HEK293T (cell line): ENCODE results near the gene ANO6.

Source experiments
- CTCF ChIA-PET: fragments of 350-600 bp; formaldehyde crosslinking; extraction: SDS; loops from one replicate; lab custom pipeline; 2021; ENCODE audit warnings: antibody characterized with exemption, inconsistent platforms; lab: Yijun Ruan, JAX
- POLR2A ChIA-PET: fragments of 350-600 bp; formaldehyde crosslinking; extraction: SDS; loops from one replicate; lab custom pipeline; 2020; ENCODE audit warnings: antibody characterized with exemption, inconsistent platforms; lab: Yijun Ruan, JAX
- DNase-seq: peaks from one replicate; pipeline ENCODE4 v3.0.0; 2012; ENCODE audit warnings: mixed read lengths; ENCODE audit errors: extremely low spot score
- ARNT ChIP-seq: fragments of 450-650 bp; IDR thresholded peaks from 2 replicates; pipeline ENCODE4 v1.6.1; 2017; ENCODE audit warnings: mild to moderate bottlenecking
- BHLHE40 ChIP-seq: fragments of 450-650 bp; IDR thresholded peaks from 2 replicates; pipeline ENCODE4 v1.6.1; 2016; ENCODE audit warnings: mild to moderate bottlenecking, moderate library complexity, borderline replicate concordance
- CTBP1 ChIP-seq: fragments of 450-650 bp; IDR thresholded peaks from 2 replicates; pipeline ENCODE4 v1.6.1; 2016; ENCODE audit warnings: borderline replicate concordance
- ELF4 ChIP-seq: fragments of 450-650 bp; IDR thresholded peaks from 2 replicates; pipeline ENCODE4 v1.6.1; 2017; ENCODE audit warnings: antibody characterized with exemption
- FOXA1 ChIP-seq: fragments of 450-650 bp; IDR thresholded peaks from 2 replicates; pipeline ENCODE4 v1.6.1; 2016; ENCODE audit warnings: mild to moderate bottlenecking
- FOXK2 ChIP-seq: fragments of 450-650 bp; IDR thresholded peaks from 2 replicates; pipeline ENCODE4 v1.6.1; 2016; ENCODE audit warnings: mild to moderate bottlenecking
- FOXM1 ChIP-seq: fragments of 450-650 bp; IDR thresholded peaks from 2 replicates; pipeline ENCODE4 v1.6.1; 2017; ENCODE audit warnings: mild to moderate bottlenecking, borderline replicate concordance
- HDGF ChIP-seq: fragments of 450-650 bp; IDR thresholded peaks from 2 replicates; pipeline ENCODE4 v1.6.1; 2017; ENCODE audit warnings: antibody characterized with exemption, borderline replicate concordance
- L3MBTL2 ChIP-seq: fragments of 450-650 bp; conservative IDR thresholded peaks from 2 replicates; pipeline ENCODE4 v1.6.1; 2016; ENCODE audit warnings: mild to moderate bottlenecking
- LEF1 ChIP-seq: fragments of 450-650 bp; IDR thresholded peaks from 2 replicates; pipeline ENCODE4 v1.6.1; 2017; ENCODE audit warnings: mild to moderate bottlenecking, borderline replicate concordance
- NFRKB ChIP-seq: fragments of 450-650 bp; IDR thresholded peaks from 2 replicates; pipeline ENCODE4 v1.6.1; 2016; ENCODE audit warnings: mild to moderate bottlenecking, moderate library complexity
- SP1 ChIP-seq: fragments of 450-650 bp; IDR thresholded peaks from 2 replicates; pipeline ENCODE4 v1.6.1; 2017
- SUZ12 ChIP-seq: fragments of 450-650 bp; IDR thresholded peaks from 2 replicates; pipeline ENCODE4 v1.6.1; 2016; ENCODE audit warnings: mild to moderate bottlenecking
- TARDBP ChIP-seq: fragments of 450-650 bp; IDR thresholded peaks from 2 replicates; pipeline ENCODE4 v1.6.1; 2016
- ZNF384 ChIP-seq: fragments of 450-650 bp; IDR thresholded peaks from 2 replicates; pipeline ENCODE4 v1.6.1; 2016
- TF ChIP-seq, protein P1 (sequence below): fragments of 450-650 bp; IDR thresholded peaks from 2 replicates; pipeline ENCODE4 v1.6.1; 2016

Gene ANO6

DNA sequence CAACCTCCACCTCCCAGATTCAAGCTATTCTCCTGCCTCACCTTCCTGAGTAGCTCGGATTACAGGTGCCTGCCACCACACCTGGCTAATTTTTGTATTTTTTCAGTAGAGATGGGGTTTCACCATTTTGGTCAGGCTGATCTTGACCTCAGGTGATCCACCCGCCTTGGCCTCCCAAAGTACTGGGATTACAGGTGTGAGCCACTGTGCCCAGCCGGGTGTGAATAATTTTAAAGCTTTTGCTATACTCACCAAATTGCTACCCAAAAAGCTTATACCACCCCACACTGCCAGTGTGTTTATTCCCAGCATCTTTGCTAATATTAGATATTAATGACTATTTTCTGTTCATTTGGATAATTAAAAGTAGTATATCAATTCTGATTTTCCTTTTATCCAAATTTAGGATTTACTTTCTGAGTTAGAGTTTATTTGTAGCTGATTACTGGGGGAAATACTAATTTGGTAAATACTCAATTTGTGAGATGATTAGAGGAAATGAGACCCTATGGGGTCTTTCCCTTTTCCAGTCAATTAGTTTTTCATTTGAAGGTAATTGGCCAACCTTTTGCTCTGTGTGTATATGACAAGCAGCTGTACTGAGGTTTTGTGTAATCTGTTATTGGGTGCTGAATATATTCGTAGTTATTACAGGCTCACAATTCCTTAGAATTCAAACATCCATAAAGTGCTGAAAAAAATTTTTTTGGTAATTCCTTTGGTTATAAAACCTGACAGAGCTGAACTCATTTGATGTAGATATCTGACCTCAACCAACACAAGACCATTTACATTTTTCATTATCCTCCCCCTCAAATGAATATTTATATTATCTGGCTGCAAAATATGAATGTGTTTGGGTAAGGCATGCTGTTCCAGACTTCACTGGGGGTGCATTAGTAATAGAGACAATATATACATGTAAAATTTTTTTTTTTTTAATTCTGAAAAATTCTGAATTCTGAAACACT lies 73.6 kb downstream of the ANO6 start:
- ChIA-PET POLR2A (no interaction called here), CTCF (no interaction called here)
- no peak for DNase-seq
- TF ChIP-seq CTBP1 (no peak), FOXA1 (no peak), SP1 (no peak)

DNA sequence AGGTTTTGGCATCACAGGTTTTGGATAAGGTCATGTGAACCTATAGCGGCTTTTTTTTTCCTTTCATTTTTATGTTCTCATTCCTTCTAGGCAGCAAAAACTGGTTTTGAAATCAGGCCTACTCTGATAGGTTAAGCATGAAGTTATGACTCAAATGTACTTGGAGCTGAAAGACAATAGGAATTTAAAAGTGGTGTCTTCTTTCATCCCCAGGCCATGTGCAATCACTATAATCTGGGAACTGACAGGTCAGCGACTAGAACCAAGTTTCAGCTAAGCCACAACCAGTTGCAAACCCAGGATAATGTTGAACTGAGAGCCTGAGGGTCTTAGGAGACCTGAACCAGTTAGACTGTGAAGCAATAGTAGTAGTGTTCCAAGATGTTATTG lies 74.3 kb downstream of the ANO6 start:
- TF ChIP-seq SUZ12 = no peak
- TF ChIP-seq SP1 = no peak
- no peak for TF ChIP-seq ELF4
- TF ChIP-seq ZNF384 = no peak
- TF ChIP-seq FOXM1 = no peak
- TF ChIP-seq FOXK2 = no peak
- no peak for TF ChIP-seq TARDBP
- TF ChIP-seq L3MBTL2 = no peak
- TF ChIP-seq LEF1 = no peak
- TF ChIP-seq ARNT = no peak
- no peak for TF ChIP-seq BHLHE40
- TF ChIP-seq, protein P1, sequence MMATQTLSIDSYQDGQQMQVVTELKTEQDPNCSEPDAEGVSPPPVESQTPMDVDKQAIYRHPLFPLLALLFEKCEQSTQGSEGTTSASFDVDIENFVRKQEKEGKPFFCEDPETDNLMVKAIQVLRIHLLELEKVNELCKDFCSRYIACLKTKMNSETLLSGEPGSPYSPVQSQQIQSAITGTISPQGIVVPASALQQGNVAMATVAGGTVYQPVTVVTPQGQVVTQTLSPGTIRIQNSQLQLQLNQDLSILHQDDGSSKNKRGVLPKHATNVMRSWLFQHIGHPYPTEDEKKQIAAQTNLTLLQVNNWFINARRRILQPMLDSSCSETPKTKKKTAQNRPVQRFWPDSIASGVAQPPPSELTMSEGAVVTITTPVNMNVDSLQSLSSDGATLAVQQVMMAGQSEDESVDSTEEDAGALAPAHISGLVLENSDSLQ = no peak
- CTCF ChIA-PET = no interaction called here
- no peak for DNase-seq
- POLR2A ChIA-PET = no interaction called here

DNA sequence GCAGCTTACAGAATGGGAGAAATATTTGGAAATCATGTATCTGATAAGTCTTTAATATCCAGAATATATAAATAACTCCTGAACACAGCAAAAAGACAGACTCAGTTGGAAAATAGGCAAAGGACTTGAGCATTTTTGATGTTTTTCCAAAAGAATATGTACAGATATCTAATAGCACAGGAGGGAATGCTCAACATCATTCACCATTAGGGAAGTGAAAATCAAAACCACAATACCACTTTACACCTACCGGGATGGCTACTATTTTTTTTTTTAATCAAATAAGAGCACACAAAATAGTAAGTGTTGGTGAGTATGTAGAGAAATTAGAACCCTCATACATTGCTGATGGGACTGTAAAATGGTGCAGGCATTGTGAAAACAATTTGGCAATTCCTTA lies 75.6 kb downstream of the ANO6 start:
- TF ChIP-seq ELF4 = no peak
- TF ChIP-seq FOXK2 = no peak
- no peak for TF ChIP-seq NFRKB
- TF ChIP-seq ZNF384 = no peak
- no peak for TF ChIP-seq LEF1
- TF ChIP-seq HDGF = no peak
- no peak for TF ChIP-seq TARDBP
- no peak for TF ChIP-seq FOXA1
- TF ChIP-seq ARNT = no peak
- TF ChIP-seq FOXM1 = no peak
- TF ChIP-seq SUZ12 = no peak
- TF ChIP-seq L3MBTL2 = no peak
- no peak for TF ChIP-seq BHLHE40
- TF ChIP-seq CTBP1 = no peak
- no peak for TF ChIP-seq SP1
- TF ChIP-seq, protein P1 = no peak
- DNase-seq = no peak
- ChIA-PET POLR2A (no interaction called here), CTCF (no interaction called here)

GRCh38 chr12:45292486-45293195 lies 76.7 kb downstream of the ANO6 start:
- ChIA-PET POLR2A (no interaction called here), CTCF (no interaction called here)
- TF ChIP-seq FOXK2 (no peak), LEF1 (no peak), TARDBP (no peak), L3MBTL2 (no peak), ZNF384 (no peak), FOXM1 (no peak), CTBP1 (no peak), FOXA1 (no peak), SP1 (no peak), HDGF (no peak), NFRKB (no peak)
- no peak for DNase-seq

DNA sequence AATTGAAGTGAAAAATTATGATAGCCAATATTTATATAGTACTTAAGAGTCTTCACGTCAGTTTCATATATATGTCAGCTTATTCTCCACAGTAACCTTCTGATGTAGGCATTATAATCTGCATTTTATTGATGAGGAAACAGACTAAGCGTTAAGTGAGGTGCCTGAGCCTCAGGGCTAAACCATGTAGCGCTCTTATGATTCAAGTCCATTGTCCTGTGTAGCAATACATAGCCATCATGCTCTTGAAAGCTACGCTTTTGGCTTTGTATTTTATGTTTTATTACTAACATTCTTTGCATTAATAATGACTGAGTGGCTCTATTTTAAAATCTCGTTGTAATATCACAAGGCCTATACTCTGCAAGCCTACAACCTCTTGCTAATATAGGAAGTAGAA lies 79.0 kb downstream of the ANO6 start:
- TF ChIP-seq FOXM1 (no peak), NFRKB (no peak), CTBP1 (no peak), LEF1 (no peak), ZNF384 (no peak), ELF4 (no peak), BHLHE40 (no peak), ARNT (no peak), TARDBP (no peak), FOXK2 (no peak), L3MBTL2 (no peak), FOXA1 (no peak), SP1 (no peak)
- POLR2A ChIA-PET = no interaction called here
- DNase-seq = no peak
- CTCF ChIA-PET = no interaction called here

GRCh38 chr12:45296046-45296586 lies 80.2 kb downstream of the ANO6 start:
- TF ChIP-seq ZNF384 (no peak), ARNT (no peak), FOXK2 (no peak), ELF4 (no peak), TARDBP (no peak), SUZ12 (no peak), FOXM1 (no peak), L3MBTL2 (no peak)
- TF ChIP-seq, protein P1 = no peak
- ChIA-PET CTCF (no interaction called here), POLR2A (no interaction called here)
- DNase-seq = no peak
